Measurements from ENCODE around the gene SP5.
A peak's percentile ranks its signal among the peaks of the same experiment; 100 is the strongest.

The SP5 gene

DNA sequence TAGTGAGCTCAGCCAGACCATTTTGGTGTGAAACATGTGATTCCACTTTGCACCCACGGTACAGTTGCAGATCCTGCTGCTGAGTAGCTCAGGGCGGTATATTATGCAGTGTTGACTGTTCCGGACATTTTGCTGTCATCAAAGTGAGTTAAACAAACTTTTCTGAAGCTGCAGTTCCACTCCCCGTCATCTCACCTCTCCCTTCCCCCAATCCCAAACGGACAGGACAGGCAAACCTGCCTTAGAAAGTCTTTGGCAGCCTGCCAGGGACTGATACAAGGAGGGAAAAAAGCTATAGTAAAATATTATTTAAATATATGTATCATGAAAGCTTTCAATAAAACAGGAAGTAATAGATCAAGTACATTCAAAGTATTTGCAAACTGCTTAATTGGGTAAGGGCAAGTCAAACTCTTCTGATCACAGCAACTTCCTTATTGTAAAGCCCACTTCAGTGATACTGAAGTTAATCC lies 35.5 kb upstream of the SP5 start:
- H3K4me3 ChIP-seq (ENCODE audit: low read length), result no peak overlapping the region
- TF ChIP-seq, protein P1, sequence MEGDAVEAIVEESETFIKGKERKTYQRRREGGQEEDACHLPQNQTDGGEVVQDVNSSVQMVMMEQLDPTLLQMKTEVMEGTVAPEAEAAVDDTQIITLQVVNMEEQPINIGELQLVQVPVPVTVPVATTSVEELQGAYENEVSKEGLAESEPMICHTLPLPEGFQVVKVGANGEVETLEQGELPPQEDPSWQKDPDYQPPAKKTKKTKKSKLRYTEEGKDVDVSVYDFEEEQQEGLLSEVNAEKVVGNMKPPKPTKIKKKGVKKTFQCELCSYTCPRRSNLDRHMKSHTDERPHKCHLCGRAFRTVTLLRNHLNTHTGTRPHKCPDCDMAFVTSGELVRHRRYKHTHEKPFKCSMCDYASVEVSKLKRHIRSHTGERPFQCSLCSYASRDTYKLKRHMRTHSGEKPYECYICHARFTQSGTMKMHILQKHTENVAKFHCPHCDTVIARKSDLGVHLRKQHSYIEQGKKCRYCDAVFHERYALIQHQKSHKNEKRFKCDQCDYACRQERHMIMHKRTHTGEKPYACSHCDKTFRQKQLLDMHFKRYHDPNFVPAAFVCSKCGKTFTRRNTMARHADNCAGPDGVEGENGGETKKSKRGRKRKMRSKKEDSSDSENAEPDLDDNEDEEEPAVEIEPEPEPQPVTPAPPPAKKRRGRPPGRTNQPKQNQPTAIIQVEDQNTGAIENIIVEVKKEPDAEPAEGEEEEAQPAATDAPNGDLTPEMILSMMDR (conservative IDR thresholded peaks at IDR 0.05; ENCODE audit: low read depth, low read length), result no peak
- no peak for DNase-seq (ENCODE audit: low read depth)

DNA sequence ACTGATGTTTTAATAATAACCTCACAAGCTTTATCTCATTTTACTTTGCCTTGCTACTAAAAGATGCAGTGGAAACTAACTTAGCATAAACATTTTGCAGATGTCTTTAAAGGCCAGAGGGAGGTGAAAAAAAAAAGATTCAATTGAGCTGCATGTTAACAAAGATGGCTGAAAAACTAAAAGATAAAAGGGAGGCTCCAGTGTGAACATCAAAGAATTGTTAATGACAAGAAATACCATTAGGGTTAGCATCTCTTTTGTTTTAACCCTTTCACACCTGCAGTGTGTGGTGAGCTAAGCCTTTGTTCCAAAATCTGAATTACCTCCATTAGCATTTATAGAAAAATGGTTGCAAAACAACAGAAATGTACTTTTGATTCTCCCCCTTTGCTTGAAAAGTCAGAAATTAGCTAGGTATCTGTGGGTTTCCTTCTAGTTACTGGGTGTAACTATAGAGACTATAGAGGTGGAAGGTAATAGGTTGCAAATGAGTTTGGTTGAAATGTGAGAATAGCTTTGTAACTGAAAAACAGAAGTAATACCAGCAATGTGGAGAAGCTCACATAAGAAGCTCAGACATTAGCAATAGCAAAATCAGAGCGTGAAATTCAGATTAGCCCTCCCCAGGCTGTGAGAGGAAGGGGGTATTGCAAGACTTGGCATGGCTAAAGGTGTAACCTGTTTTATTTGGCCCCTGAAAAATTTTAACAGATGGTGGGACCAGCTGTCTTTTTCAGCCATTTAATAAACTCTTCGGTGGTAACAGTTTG lies 34.8 kb upstream of the SP5 start:
- H3K4me3 ChIP-seq (ENCODE audit: low read length), result no peak overlapping the region
- no peak for DNase-seq (ENCODE audit: low read depth)
- TF ChIP-seq, protein P1 (conservative IDR thresholded peaks at IDR 0.05; ENCODE audit: low read depth, low read length), result no peak

DNA sequence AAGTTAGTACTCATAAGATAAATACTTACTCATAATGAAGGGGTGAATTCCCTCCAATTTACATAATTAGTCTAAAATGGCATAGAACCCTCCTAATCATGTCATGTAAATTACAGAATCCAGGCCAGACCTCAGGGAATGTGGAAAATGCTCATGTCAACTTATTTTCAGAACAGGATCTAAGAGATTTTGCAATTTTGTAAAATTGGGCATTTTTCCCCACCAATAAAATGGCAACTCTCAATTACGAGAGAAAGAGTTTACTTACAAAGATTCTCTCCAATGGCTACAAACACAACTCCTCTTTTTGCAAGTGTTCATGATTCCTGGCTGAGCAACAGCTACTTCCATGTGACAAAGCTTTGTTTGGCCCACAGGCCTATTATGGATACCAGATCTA lies 33.8 kb upstream of the SP5 start:
- DNase-seq (ENCODE audit: low read depth), result no peak
- TF ChIP-seq, protein P1 (conservative IDR thresholded peaks at IDR 0.05; ENCODE audit: low read depth, low read length), result no peak

DNA sequence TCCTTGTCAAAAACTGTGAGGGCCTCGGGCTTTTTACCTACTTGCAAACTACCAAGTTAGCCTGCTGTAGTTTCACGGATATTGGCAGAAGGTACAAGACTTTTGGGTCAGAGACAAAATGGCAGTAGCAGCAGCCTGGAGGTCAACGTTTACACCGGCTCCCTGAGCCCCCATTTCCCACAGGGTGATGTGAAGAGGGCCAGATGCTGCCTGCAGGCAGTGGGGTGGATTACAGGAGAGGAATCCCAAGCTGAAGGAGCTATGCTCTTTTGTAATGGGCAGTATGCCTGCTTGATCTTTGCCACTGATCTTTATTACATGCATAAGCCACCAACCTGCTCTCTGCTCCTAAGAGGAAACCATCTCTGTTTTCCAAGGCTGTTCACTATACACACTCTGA lies 29.5 kb upstream of the SP5 start:
- TF ChIP-seq, protein P1 (conservative IDR thresholded peaks at IDR 0.05; ENCODE audit: low read depth, low read length), result no peak
- H3K4me3 ChIP-seq (ENCODE audit: low read length), result no peak overlapping the region
- no peak for DNase-seq (ENCODE audit: low read depth)

More for the DNA sequence above, 33.8 kb upstream of the SP5 start:
- H3K4me3 ChIP-seq (ENCODE audit: low read length), result no peak overlapping the region

DNA sequence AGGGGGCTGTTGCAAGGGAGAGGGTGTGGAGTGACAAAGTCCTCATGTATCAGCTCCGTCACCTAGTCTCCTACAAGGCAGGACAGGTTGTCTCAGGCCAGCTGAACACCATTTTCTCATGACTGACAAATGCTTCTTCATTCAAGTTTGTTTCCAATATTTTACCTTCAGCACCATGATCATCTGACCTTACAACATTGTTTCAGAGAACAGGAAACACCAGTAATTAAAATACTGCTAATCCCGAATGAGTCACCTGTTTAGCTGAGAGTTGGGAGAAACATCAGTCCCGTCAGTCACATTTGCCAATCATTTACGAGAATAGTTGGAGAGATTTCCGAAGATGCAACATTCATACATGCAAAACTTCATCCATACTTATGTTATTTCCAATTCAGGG lies 25.7 kb upstream of the SP5 start:
- TF ChIP-seq, protein P1 (conservative IDR thresholded peaks at IDR 0.05; ENCODE audit: low read depth, low read length), result no peak
- peak; percentile 25 for DNase-seq (ENCODE audit: low read depth)
- H3K4me3 ChIP-seq (ENCODE audit: low read length), result no peak overlapping the region

DNA sequence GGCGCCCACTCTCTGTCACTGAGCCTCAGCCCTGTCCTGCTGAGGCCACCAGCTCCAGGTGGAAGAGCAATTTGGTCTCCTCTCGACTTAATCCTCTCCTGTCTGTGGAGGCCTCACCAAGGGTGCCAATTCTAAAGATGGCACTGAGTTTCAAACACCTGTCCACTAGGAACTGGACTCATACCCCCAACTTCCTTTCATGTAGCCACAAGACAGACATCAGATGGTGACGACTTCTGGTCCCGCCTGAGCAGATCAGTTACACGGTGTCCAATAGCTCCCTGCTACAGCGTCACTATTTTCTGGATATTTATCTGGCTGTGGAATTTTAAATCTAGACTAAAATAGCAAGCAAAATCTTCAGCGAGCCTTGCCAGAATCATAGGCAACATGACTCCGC lies 24.5 kb upstream of the SP5 start:
- no peak for DNase-seq (ENCODE audit: low read depth)
- no peak overlapping the region for H3K4me3 ChIP-seq (ENCODE audit: low read length)
- TF ChIP-seq, protein P1 (conservative IDR thresholded peaks at IDR 0.05; ENCODE audit: low read depth, low read length), result no peak

DNA sequence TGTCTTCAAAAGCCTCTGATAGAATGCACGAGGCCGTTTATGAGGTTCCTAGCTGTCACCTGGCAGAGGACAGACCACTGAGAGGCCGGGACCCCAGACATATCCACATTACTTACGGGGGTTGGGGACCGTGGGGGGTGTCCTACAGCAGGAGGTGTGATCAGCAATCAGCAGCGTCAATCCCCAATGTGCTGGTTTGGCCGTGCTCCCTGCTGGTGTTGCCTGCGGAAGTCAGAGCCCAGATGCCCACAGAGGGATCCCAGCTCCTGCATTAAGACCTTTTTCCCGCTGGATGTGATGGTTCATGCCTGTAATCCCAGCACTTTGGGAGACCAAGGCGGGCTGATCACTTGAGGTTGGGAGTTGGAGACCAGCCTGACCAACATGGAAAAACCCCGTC lies 20.8 kb upstream of the SP5 start:
- no peak overlapping the region for H3K4me3 ChIP-seq (ENCODE audit: low read length)
- DNase-seq (ENCODE audit: low read depth), result no peak
- TF ChIP-seq, protein P1 (conservative IDR thresholded peaks at IDR 0.05; ENCODE audit: low read depth, low read length), result no peak

Data from retinal pigment epithelial cell (primary cell).